ENCODE measurements around the gene RNF41.

Gene RNF41

GRCh38 chr12:56165369-56165768, 56.4 kb downstream of the RNF41 start:
- Histone ChIP-seq H2AFZ (ENCODE audit: low read depth, low read length) (no peak overlapping the region), H3K4me3 (ENCODE audit: low read length) (no peak overlapping the region), H3K4me1 (ENCODE audit: insufficient read depth, low read length) (peaks cover 23% of the 10 kb centered on the region), H3K9me3 (ENCODE audit: low read length) (no peaks in the 10 kb centered on the region), H3K27me3 (ENCODE audit: insufficient read depth, low read length) (no peaks in the 10 kb centered on the region), H3K36me3 (ENCODE audit: insufficient read depth, low read length) (peaks cover 90% of the 10 kb centered on the region)

GRCh38 chr12:56164345-56164729, 57.4 kb downstream of the RNF41 start:
- Histone ChIP-seq H2AFZ (ENCODE audit: low read depth, low read length) (no peak overlapping the region), H3K4me3 (ENCODE audit: low read length) (no peak overlapping the region), H3K27me3 (ENCODE audit: insufficient read depth, low read length) (no peaks in the 10 kb centered on the region), H3K9me3 (ENCODE audit: low read length) (no peaks in the 10 kb centered on the region), H3K36me3 (ENCODE audit: insufficient read depth, low read length) (peaks cover 90% of the 10 kb centered on the region), H3K4me1 (ENCODE audit: insufficient read depth, low read length) (peaks cover 33% of the 10 kb centered on the region)

GRCh38 chr12:56163533-56164344, 58.0 kb downstream of the RNF41 start:
- no peaks in the 10 kb centered on the region for H3K9me3 ChIP-seq (ENCODE audit: low read length)
- no peak overlapping the region for H2AFZ ChIP-seq (ENCODE audit: low read depth, low read length)
- H3K4me1 ChIP-seq (ENCODE audit: insufficient read depth, low read length) = peaks cover 35% of the 10 kb centered on the region
- H3K4me3 ChIP-seq (ENCODE audit: low read length) = no peak overlapping the region
- H3K27me3 ChIP-seq (ENCODE audit: insufficient read depth, low read length) = no peaks in the 10 kb centered on the region
- peaks cover 86% of the 10 kb centered on the region for H3K36me3 ChIP-seq (ENCODE audit: insufficient read depth, low read length)

- H3K36me3 ChIP-seq (ENCODE audit: insufficient read depth, low read length) = peaks cover 76% of the 10 kb centered on the region
- H3K27me3 ChIP-seq (ENCODE audit: insufficient read depth, low read length) = no peaks in the 10 kb centered on the region
- no peak overlapping the region for H3K4me3 ChIP-seq (ENCODE audit: low read length)
- no peaks in the 10 kb centered on the region for H3K9me3 ChIP-seq (ENCODE audit: low read length)
- peaks cover 35% of the 10 kb centered on the region for H3K4me1 ChIP-seq (ENCODE audit: insufficient read depth, low read length)
- no peak overlapping the region for H2AFZ ChIP-seq (ENCODE audit: low read depth, low read length)
Observed at GRCh38 chr12:56162468-56163290, 59.0 kb downstream of the RNF41 start.

- Histone ChIP-seq H3K4me1 (ENCODE audit: insufficient read depth, low read length) (peaks cover 37% of the 10 kb centered on the region), H3K36me3 (ENCODE audit: insufficient read depth, low read length) (peaks cover 71% of the 10 kb centered on the region), H2AFZ (ENCODE audit: low read depth, low read length) (no peak overlapping the region), H3K9me3 (ENCODE audit: low read length) (no peaks in the 10 kb centered on the region), H3K27me3 (ENCODE audit: insufficient read depth, low read length) (no peaks in the 10 kb centered on the region), H3K4me3 (ENCODE audit: low read length) (no peak overlapping the region)
Observed at GRCh38 chr12:56161690-56162351, 59.9 kb downstream of the RNF41 start.

GRCh38 chr12:56160894-56161689, 60.6 kb downstream of the RNF41 start:
- peak overlapping the region; percentile 85 for H3K4me3 ChIP-seq (ENCODE audit: low read length)
- peaks cover 37% of the 10 kb centered on the region for H3K4me1 ChIP-seq (ENCODE audit: insufficient read depth, low read length)
- no peak overlapping the region for H2AFZ ChIP-seq (ENCODE audit: low read depth, low read length)
- H3K27me3 ChIP-seq (ENCODE audit: insufficient read depth, low read length) = no peaks in the 10 kb centered on the region
- H3K36me3 ChIP-seq (ENCODE audit: insufficient read depth, low read length) = peaks cover 66% of the 10 kb centered on the region
- H3K9me3 ChIP-seq (ENCODE audit: low read length) = no peaks in the 10 kb centered on the region

GRCh38 chr12:56160193-56160763, 61.4 kb downstream of the RNF41 start:
- peak overlapping the region; percentile 85 for H3K4me3 ChIP-seq (ENCODE audit: low read length)
- peaks cover 66% of the 10 kb centered on the region for H3K36me3 ChIP-seq (ENCODE audit: insufficient read depth, low read length)
- no peaks in the 10 kb centered on the region for H3K9me3 ChIP-seq (ENCODE audit: low read length)

GRCh38 chr12:56159482-56160192, 62.1 kb downstream of the RNF41 start:
- Histone ChIP-seq H3K4me1 (ENCODE audit: insufficient read depth, low read length) (peaks cover 37% of the 10 kb centered on the region), H3K27me3 (ENCODE audit: insufficient read depth, low read length) (no peaks in the 10 kb centered on the region), H3K9me3 (ENCODE audit: low read length) (no peaks in the 10 kb centered on the region), H2AFZ (ENCODE audit: low read depth, low read length) (no peak overlapping the region), H3K36me3 (ENCODE audit: insufficient read depth, low read length) (peaks cover 64% of the 10 kb centered on the region), H3K4me3 (ENCODE audit: low read length) (peak overlapping the region; percentile 85)

More at GRCh38 chr12:56160193-56160763, 61.4 kb downstream of the RNF41 start:
- Histone ChIP-seq H2AFZ (ENCODE audit: low read depth, low read length) (no peak overlapping the region), H3K27me3 (ENCODE audit: insufficient read depth, low read length) (no peaks in the 10 kb centered on the region), H3K4me1 (ENCODE audit: insufficient read depth, low read length) (peaks cover 37% of the 10 kb centered on the region)

- H3K27me3 ChIP-seq (ENCODE audit: insufficient read depth, low read length) = no peaks in the 10 kb centered on the region
- no peak overlapping the region for H2AFZ ChIP-seq (ENCODE audit: low read depth, low read length)
- peak overlapping the region; percentile 85 for H3K4me3 ChIP-seq (ENCODE audit: low read length)
- H3K36me3 ChIP-seq (ENCODE audit: insufficient read depth, low read length) = peaks cover 59% of the 10 kb centered on the region
- H3K9me3 ChIP-seq (ENCODE audit: low read length) = no peaks in the 10 kb centered on the region
- peaks cover 37% of the 10 kb centered on the region for H3K4me1 ChIP-seq (ENCODE audit: insufficient read depth, low read length)
Observed at GRCh38 chr12:56158926-56159461, 62.7 kb downstream of the RNF41 start.

- Histone ChIP-seq H3K36me3 (ENCODE audit: insufficient read depth, low read length) (peaks cover 52% of the 10 kb centered on the region), H3K9me3 (ENCODE audit: low read length) (no peaks in the 10 kb centered on the region), H3K4me3 (ENCODE audit: low read length) (peak within 1 kb of the TSS; percentile 85), H2AFZ (ENCODE audit: low read depth, low read length) (peak within 1 kb of the TSS; percentile 21), H3K4me1 (ENCODE audit: insufficient read depth, low read length) (peaks cover 40% of the 10 kb centered on the region), H3K27me3 (ENCODE audit: insufficient read depth, low read length) (no peaks in the 10 kb centered on the region)
Observed at GRCh38 chr12:56158029-56158925, 63.4 kb downstream of the RNF41 start, which contains the start of gene MYL6. Gene MYL6, plus strand, starts transcription at chr12:56158359. Its CDS starts 43 bp downstream, at chr12:56158402.

Measured in neuron (in vitro differentiated cells).